Brain microvascular endothelial cell (primary cell): ENCODE results near the gene SMARCAD1.
"Not testable (repeated sequence)": the region's sequence is repeated elsewhere in the genome, so short reads cannot be mapped to it uniquely, and the experiment has no call there.

ENCODE experiments used
- DNase-seq: peaks from one replicate; pipeline ENCODE4 v3.0.0-alpha.2; 2020
- H3K27ac ChIP-seq: fragments of 250-450 bp; sonication (Bioruptor Pico); 2 replicates; pipeline ENCODE4 v1.5.1; 2020; ENCODE audit warnings: mild to moderate bottlenecking, moderate library complexity
- H3K27me3 ChIP-seq: fragments of 250-450 bp; sonication (Bioruptor Pico); replicated peaks from 2 replicates; pipeline ENCODE4 v1.5.1; 2020; ENCODE audit warnings: mild to moderate bottlenecking
- H3K36me3 ChIP-seq: fragments of 250-450 bp; sonication (Bioruptor Pico); replicated peaks from 2 replicates; pipeline ENCODE4 v1.5.1; 2020; ENCODE audit warnings: mild to moderate bottlenecking
- H3K4me3 ChIP-seq: 2 replicates; pipeline ENCODE4 v1.5.1; 2011; ENCODE audit warnings: low read depth, mild to moderate bottlenecking, control low read depth, low read length, moderate library complexity
- CTCF ChIP-seq: IDR thresholded peaks from 2 replicates; pipeline ENCODE4 v1.5.1; 2011; ENCODE audit warnings: low read depth, mild to moderate bottlenecking, moderate library complexity, low read length, control low read depth, inconsistent platforms; ENCODE audit errors: missing control alignments
- in situ Hi-C: cut with HindIII; loops from 2 replicates; pipeline ENCODE4 v1.10.0; 2017; ENCODE audit warnings: low sequenced_read_pairs, low pct_ligation_motif_present

The SMARCAD1 gene

GRCh38 chr4:94332983-94333590, 125.4 kb downstream of the SMARCAD1 start:
- Histone ChIP-seq H3K36me3 (no peaks in the 10 kb centered on the region), H3K27me3 (no peaks in the 10 kb centered on the region), H3K4me3 (no peak overlapping the region), H3K27ac (no peak overlapping the region)
- in situ Hi-C loops, result no loop called here
- peak; percentile 14 for DNase-seq
- peak; percentile 55 for TF ChIP-seq CTCF

GRCh38 chr4:94333866-94334265, 126.2 kb downstream of the SMARCAD1 start:
- no peak for TF ChIP-seq CTCF
- no peak overlapping the region for H3K4me3 ChIP-seq
- H3K36me3 ChIP-seq, result no peaks in the 10 kb centered on the region
- no peak for DNase-seq
- no peak overlapping the region for H3K27ac ChIP-seq
- in situ Hi-C loops, result no loop called here
- no peaks in the 10 kb centered on the region for H3K27me3 ChIP-seq

- no peak for TF ChIP-seq CTCF
- Histone ChIP-seq H3K27ac (no peak overlapping the region), H3K27me3 (no peaks in the 10 kb centered on the region), H3K36me3 (no peaks in the 10 kb centered on the region), H3K4me3 (no peak overlapping the region)
- in situ Hi-C loops, result no loop called here
- DNase-seq, result no peak
Measured at GRCh38 chr4:94334476-94334875, 126.8 kb downstream of the SMARCAD1 start.

GRCh38 chr4:94334962-94335361, 127.3 kb downstream of the SMARCAD1 start:
- no peaks in the 10 kb centered on the region for H3K27me3 ChIP-seq
- TF ChIP-seq CTCF, result no peak
- in situ Hi-C loops, result no loop called here

GRCh38 chr4:94336303-94336702, 128.6 kb downstream of the SMARCAD1 start:
- DNase-seq, result no peak
- no peaks in the 10 kb centered on the region for H3K27me3 ChIP-seq
- no peak overlapping the region for H3K27ac ChIP-seq
- in situ Hi-C loops, result no loop called here
- no peak for TF ChIP-seq CTCF
- H3K36me3 ChIP-seq, result no peaks in the 10 kb centered on the region
- H3K4me3 ChIP-seq, result no peak overlapping the region

More at GRCh38 chr4:94334962-94335361, 127.3 kb downstream of the SMARCAD1 start:
- DNase-seq, result no peak
- Histone ChIP-seq H3K27ac (no peak overlapping the region), H3K4me3 (no peak overlapping the region), H3K36me3 (no peaks in the 10 kb centered on the region)

GRCh38 chr4:94336791-94337190, 129.1 kb downstream of the SMARCAD1 start:
- in situ Hi-C loops, H3K36me3 ChIP-seq, H3K4me3 ChIP-seq: not testable (repeated sequence)

More at GRCh38 chr4:94336791-94337190, 129.1 kb downstream of the SMARCAD1 start:
- not testable (repeated sequence) for H3K27me3 ChIP-seq, DNase-seq, H3K27ac ChIP-seq
